DND-41 (cell line): ENCODE measurements around the gene KCNMA1.

ENCODE experiments used
- ATAC-seq: fragments of 200-7000 bp; cut with Tn5 transposase; 3 replicates; pipeline ENCODE4 v1.9.1; 2021; ENCODE audit warnings: low read depth; ENCODE audit not compliant: insufficient read depth
- DNase-seq: peaks from one replicate; pipeline ENCODE4 v3.0.0-alpha.2; 2020
- H2AFZ ChIP-seq: 2 replicates; pipeline ENCODE4 v1.6.0; 2012; ENCODE audit warnings: low read depth, low read length
- H3K27ac ChIP-seq: 2 replicates; pipeline ENCODE4 v1.5.1; 2012; ENCODE audit warnings: low read length, inconsistent platforms
- H3K27me3 ChIP-seq: fragments of 200-600 bp; sonication (generic); 2 replicates; pipeline ENCODE4 v1.6.0; 2012; ENCODE audit warnings: low read length, mild to moderate bottlenecking, inconsistent platforms; ENCODE audit not compliant: insufficient read depth, poor library complexity
- H3K36me3 ChIP-seq: 2 replicates; pipeline ENCODE4 v1.5.1; 2012; ENCODE audit warnings: low read length, inconsistent platforms; ENCODE audit not compliant: insufficient read depth
- H3K4me1 ChIP-seq: 2 replicates; pipeline ENCODE4 v1.5.1; 2012; ENCODE audit warnings: mild to moderate bottlenecking, low read length; ENCODE audit not compliant: insufficient read depth
- H3K4me2 ChIP-seq: 2 replicates; pipeline ENCODE4 v1.6.0; 2012; ENCODE audit warnings: mild to moderate bottlenecking, moderate library complexity, low read length, inconsistent platforms; ENCODE audit not compliant: insufficient read depth
- H3K4me3 ChIP-seq, 2 experiments: fragments of 200-600 bp in 1 of 2; shearing (Covaris generic) in 1 of 2; 2 replicates each; pipeline ENCODE4 v1.5.1; 2012 to 2016; ENCODE audit warnings: inconsistent platforms in 2 of 2, low read length in 2 of 2, mild to moderate bottlenecking in 2 of 2, low read depth in 1 of 2, moderate library complexity in 1 of 2
- H3K79me2 ChIP-seq: 2 replicates; pipeline ENCODE4 v1.6.0; 2012; ENCODE audit warnings: low read length, inconsistent platforms; ENCODE audit not compliant: insufficient read depth
- H3K9ac ChIP-seq: 2 replicates; pipeline ENCODE4 v1.6.0; 2012; ENCODE audit warnings: low read depth, mild to moderate bottlenecking, inconsistent platforms, low read length, moderate library complexity
- H3K9me3 ChIP-seq: 2 replicates; pipeline ENCODE4 v1.5.1; 2012; ENCODE audit warnings: low read length, moderate library complexity, mild to moderate bottlenecking, inconsistent platforms; ENCODE audit not compliant: insufficient read depth, severe bottlenecking
- H4K20me1 ChIP-seq: 2 replicates; pipeline ENCODE4 v1.6.0; 2012; ENCODE audit warnings: low read length; ENCODE audit not compliant: insufficient read depth
- CTCF ChIP-seq: IDR thresholded peaks from 2 replicates; pipeline ENCODE4 v1.5.1; 2012; ENCODE audit warnings: borderline replicate concordance, low read length, moderate library complexity, mild to moderate bottlenecking; ENCODE audit not compliant: poor library complexity, severe bottlenecking; ENCODE audit errors: extremely low read depth
- EZH2 ChIP-seq: IDR thresholded peaks from 3 replicates; pipeline ENCODE4 v1.6.1; 2012; ENCODE audit warnings: borderline replicate concordance, low read depth, mild to moderate bottlenecking, moderate library complexity, low read length, inconsistent platforms; ENCODE audit not compliant: severe bottlenecking

Gene KCNMA1

DNA sequence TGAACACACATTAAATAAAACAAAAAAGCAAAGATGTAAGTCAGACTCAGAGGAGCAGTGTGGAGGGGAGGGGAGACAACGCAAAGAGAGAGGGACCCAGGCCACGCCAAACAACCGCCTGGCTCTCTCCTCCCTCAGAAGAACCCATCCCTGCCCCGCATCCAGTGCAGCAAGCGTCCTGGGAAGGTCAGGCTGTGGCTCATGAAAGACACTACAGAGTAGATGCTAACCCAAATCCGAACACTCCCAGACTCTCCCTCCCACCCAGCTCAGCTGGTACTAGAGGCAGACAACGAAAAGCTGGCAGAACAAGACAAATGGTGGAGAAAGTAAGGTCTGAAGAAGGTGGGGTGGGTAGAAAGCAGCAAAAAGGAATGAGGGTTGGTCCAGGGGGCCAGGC lies 39.0 kb downstream of the KCNMA1 start:
- Histone ChIP-seq H3K27ac (no peak overlapping the region), H3K4me3 (no peak overlapping the region), H3K36me3 (no peaks in the 10 kb centered on the region), H3K27me3 (no peaks in the 10 kb centered on the region), H3K9me3 (no peaks in the 10 kb centered on the region), H3K4me2 (no peak overlapping the region), H3K9ac (no peak overlapping the region), H3K79me2 (no peaks in the 10 kb centered on the region), H3K4me1 (peaks cover 13% of the 10 kb centered on the region), H4K20me1 (0 out of 2 replicates have a peak, but pooled peaks cover 4% of the 10 kb centered on the region), H2AFZ (no peak overlapping the region)
- no peak for TF ChIP-seq CTCF
- no peak for TF ChIP-seq EZH2
- ATAC-seq (no peak), DNase-seq (no peak)

DNA sequence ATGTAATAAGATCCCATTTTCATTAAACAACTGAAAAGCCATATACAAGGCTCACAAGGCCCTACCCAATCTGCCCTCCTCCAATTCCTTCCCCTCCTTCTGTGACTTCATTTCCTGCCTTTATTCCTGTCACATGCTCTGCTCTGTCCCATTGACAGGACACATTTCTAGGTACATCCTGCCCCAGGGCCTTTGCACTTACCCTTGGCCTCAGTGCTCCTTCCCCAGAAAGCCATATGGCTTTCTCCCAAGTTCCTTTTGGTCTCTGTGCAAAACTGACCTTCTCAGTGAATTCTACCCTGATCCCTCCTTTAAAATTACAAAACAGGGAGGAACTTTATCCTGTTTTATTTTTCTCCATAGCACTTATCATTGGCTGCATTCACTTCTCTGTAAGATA lies 40.0 kb downstream of the KCNMA1 start:
- H3K4me1 ChIP-seq: peaks cover 2% of the 10 kb centered on the region
- 0 out of 2 replicates have a peak, but pooled peaks cover 4% of the 10 kb centered on the region for H4K20me1 ChIP-seq
- TF ChIP-seq EZH2 (no peak), CTCF (no peak)
- no peak overlapping the region for H3K27ac ChIP-seq
- no peak overlapping the region for H3K9ac ChIP-seq
- no peaks in the 10 kb centered on the region for H3K36me3 ChIP-seq
- no peaks in the 10 kb centered on the region for H3K27me3 ChIP-seq
- H2AFZ ChIP-seq: no peak overlapping the region
- ATAC-seq (no peak), DNase-seq (no peak)
- H3K9me3 ChIP-seq: no peaks in the 10 kb centered on the region
- no peak overlapping the region for H3K4me3 ChIP-seq
- H3K79me2 ChIP-seq: no peaks in the 10 kb centered on the region
- H3K4me2 ChIP-seq: no peak overlapping the region

- Histone ChIP-seq H2AFZ (no peak overlapping the region), H3K79me2 (no peaks in the 10 kb centered on the region), H3K27ac (no peak overlapping the region), H3K4me3 (no peak overlapping the region), H4K20me1 (no peaks in the 10 kb centered on the region), H3K9ac (no peak overlapping the region), H3K4me2 (no peak overlapping the region), H3K4me1 (no peaks in the 10 kb centered on the region), H3K27me3 (no peaks in the 10 kb centered on the region), H3K36me3 (no peaks in the 10 kb centered on the region), H3K9me3 (no peaks in the 10 kb centered on the region)
- ATAC-seq (no peak), DNase-seq (no peak)
- no peak for TF ChIP-seq EZH2
- TF ChIP-seq CTCF: no peak
Observed at GRCh38 chr10:77594471-77594783, 43.2 kb downstream of the KCNMA1 start.
